GM23338 (cell line): Measurements from ENCODE around the gene ZNF782. TPM values are rescaled to one million over a fixed set of nuclear protein-coding genes. Genes with fewer than 3 reads are reported as not detected.

Experiments
- ATAC-seq: fragments of 200-7000 bp; cut with Tn5 transposase; 3 replicates; pipeline ENCODE4 v1.9.1; 2020
- DNase-seq: peaks from one replicate; pipeline ENCODE4 v3.0.0-alpha.2; 2015; ENCODE audit warnings: low spot score
- H2AFZ ChIP-seq: fragments of 200-600 bp; sonication (generic); 2 replicates; pipeline ENCODE4 v1.8.0; 2016; ENCODE audit warnings: antibody characterized with exemption, mild to moderate bottlenecking, moderate library complexity
- H3F3A ChIP-seq: fragments of 200-600 bp; sonication (generic); replicated peaks from 2 replicates; pipeline ENCODE4 v1.8.0; 2017; ENCODE audit warnings: antibody characterized with exemption, mixed run types, low read depth
- H3K27ac ChIP-seq: fragments of 200-600 bp; sonication (generic); 2 replicates; pipeline ENCODE4 v1.6.1; 2016; ENCODE audit warnings: low read depth
- H3K27me3 ChIP-seq: fragments of 200-600 bp; sonication (generic); 2 replicates; pipeline ENCODE4 v1.8.0; 2016; ENCODE audit warnings: mild to moderate bottlenecking, mixed run types, moderate library complexity; ENCODE audit not compliant: insufficient read depth
- H3K36me3 ChIP-seq: fragments of 200-600 bp; sonication (generic); 2 replicates; pipeline ENCODE4 v1.8.0; 2016; ENCODE audit warnings: mild to moderate bottlenecking; ENCODE audit not compliant: insufficient read depth
- H3K4me1 ChIP-seq: fragments of 200-600 bp; sonication (generic); 2 replicates; pipeline ENCODE4 v1.8.0; 2016; ENCODE audit warnings: mild to moderate bottlenecking, moderate library complexity; ENCODE audit not compliant: insufficient read depth
- H3K4me2 ChIP-seq: fragments of 200-600 bp; sonication (generic); 2 replicates; pipeline ENCODE4 v1.7.1; 2017; ENCODE audit warnings: mixed run types
- H3K4me3 ChIP-seq: fragments of 200-600 bp; sonication (generic); 2 replicates; pipeline ENCODE4 v1.6.1; 2016; ENCODE audit warnings: mixed run types
- H3K79me2 ChIP-seq: fragments of 200-600 bp; sonication (generic); replicated peaks from 2 replicates; pipeline ENCODE4 v1.8.0; 2017; ENCODE audit warnings: mild to moderate bottlenecking; ENCODE audit not compliant: insufficient read depth
- H3K9me2 ChIP-seq: fragments of 200-600 bp; sonication (generic); 2 replicates; pipeline ENCODE4 v1.8.0; 2017; ENCODE audit not compliant: insufficient read depth
- H4K20me1 ChIP-seq: fragments of 200-600 bp; sonication (generic); replicated peaks from 2 replicates; pipeline ENCODE4 v1.8.0; 2017; ENCODE audit warnings: mild to moderate bottlenecking; ENCODE audit not compliant: insufficient read depth
- H3K27ac Mint-ChIP-seq: 2 replicates; pipeline ENCODE4 v1.8.0; 2020; ENCODE audit warnings: inconsistent platforms, mild to moderate bottlenecking, moderate library complexity, mixed read lengths
- H3K27me3 Mint-ChIP-seq: 3 replicates; pipeline ENCODE4 v1.8.0; 2022; ENCODE audit warnings: low read depth, mild to moderate bottlenecking, moderate library complexity, mixed read lengths, inconsistent platforms; ENCODE audit not compliant: insufficient read depth, poor library complexity
- H3K36me3 Mint-ChIP-seq: 3 replicates; pipeline ENCODE4 v1.8.0; 2021; ENCODE audit warnings: low read depth, mild to moderate bottlenecking, inconsistent platforms, moderate library complexity, mixed read lengths
- H3K4me1 Mint-ChIP-seq: 3 replicates; pipeline ENCODE4 v1.8.0; 2020; ENCODE audit warnings: mild to moderate bottlenecking, inconsistent platforms, mixed read lengths
- H3K4me3 Mint-ChIP-seq: 3 replicates; pipeline ENCODE4 v1.8.0; 2021; ENCODE audit warnings: moderate library complexity, mild to moderate bottlenecking, inconsistent platforms, mixed read lengths
- H3K9me3 Mint-ChIP-seq: 3 replicates; pipeline ENCODE4 v1.8.0; 2020; ENCODE audit warnings: moderate library complexity, mild to moderate bottlenecking, inconsistent platforms, mixed read lengths
- EZH2 ChIP-seq: fragments of 200-600 bp; sonication (generic); IDR thresholded peaks from one replicate; pipeline ENCODE4 v1.8.0; 2017; ENCODE audit warnings: antibody characterized with exemption, mild to moderate bottlenecking, low read depth; ENCODE audit not compliant: unreplicated experiment
- EZH2phosphoT487 ChIP-seq: fragments of 200-600 bp; sonication (generic); IDR thresholded peaks from one replicate; pipeline ENCODE4 v1.8.1; 2018; ENCODE audit warnings: antibody characterized with exemption; ENCODE audit not compliant: unreplicated experiment
- JUNB ChIP-seq: IDR thresholded peaks from one replicate; pipeline ENCODE4 v1.6.1; 2016; ENCODE audit warnings: antibody characterized with exemption; ENCODE audit not compliant: unreplicated experiment
- NANOG ChIP-seq: IDR thresholded peaks from 2 replicates; pipeline ENCODE4 v1.6.1; 2016; ENCODE audit warnings: antibody characterized with exemption, borderline replicate concordance
- STAT1 ChIP-seq: IDR thresholded peaks from one replicate; pipeline ENCODE4 v1.6.1; 2016; ENCODE audit warnings: antibody characterized with exemption; ENCODE audit not compliant: unreplicated experiment
- ZNF114 ChIP-seq: fragments of 250-450 bp; sonication (Bioruptor Pico); IDR thresholded peaks from 2 replicates; pipeline ENCODE4 v1.5.0; 2020; ENCODE audit warnings: mild to moderate bottlenecking, moderate library complexity
- ZNF331 ChIP-seq: fragments of 250-450 bp; sonication (Bioruptor Pico); IDR thresholded peaks from 2 replicates; pipeline ENCODE4 v1.5.0; 2020; ENCODE audit warnings: low read depth, mild to moderate bottlenecking, moderate library complexity
- polyA plus RNA-seq: library from polyadenylated mRNA; unstranded; fragments of >200 nt; fragmentation: Nextera tagmentation; extraction: Ambion mirVana; gene quantifications from 2 replicates; pipeline ENCODE4 v1.2.1, GENCODE V29; 2016
- total RNA-seq: library from RNA; depleted of rRNA; stranded (reverse); fragments of >200 nt; shearing (Covaris generic); gene quantifications from 2 replicates; pipeline ENCODE4 v1.2.3, GENCODE V29; 2014
- TF ChIP-seq, protein P1 (sequence below): fragments of 250-450 bp; sonication (Bioruptor Pico); IDR thresholded peaks from 2 replicates; pipeline ENCODE4 v1.5.0; 2020; ENCODE audit warnings: mild to moderate bottlenecking, moderate library complexity
- TF ChIP-seq, protein P2 (sequence below): IDR thresholded peaks from 2 replicates; pipeline ENCODE4 v1.6.1; 2016; ENCODE audit warnings: antibody characterized with exemption
- TF ChIP-seq, protein P3 (sequence below): IDR thresholded peaks from one replicate; pipeline ENCODE4 v1.6.1; 2018; ENCODE audit warnings: antibody characterized with exemption; ENCODE audit not compliant: unreplicated experiment

ZNF782 gene
- total and polyA plus RNA-seq, 2 experiments from 2014 or later, result 2.1 to 5.0 TPM

DNA sequence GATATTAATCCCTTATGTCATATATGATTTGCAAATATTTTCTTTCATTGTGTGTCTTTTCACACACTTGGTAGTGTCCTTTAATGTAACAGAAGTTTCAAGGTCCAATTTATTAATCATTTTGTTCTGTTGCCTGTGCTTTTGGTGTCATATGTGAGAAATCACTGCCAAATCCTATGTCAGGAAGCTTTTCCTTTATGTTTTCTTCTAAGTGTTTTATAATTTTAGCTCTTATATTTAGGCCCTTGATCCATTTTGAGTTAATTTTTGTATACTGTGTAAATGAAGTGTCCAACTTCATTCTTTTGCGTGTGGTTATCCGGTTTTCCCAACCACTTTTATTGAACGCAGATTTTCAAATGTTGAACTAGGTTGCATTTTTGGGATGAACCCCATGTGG lies 70.3 kb downstream of the ZNF782 start:
- H3K36me3 Mint-ChIP-seq, result no peaks in the 10 kb centered on the region; the same call in 2 of the 3 replicates
- Histone ChIP-seq H3K4me1 (peaks cover 13% of the 10 kb centered on the region), H3K27me3 (no peaks in the 10 kb centered on the region), H4K20me1 (no peaks in the 10 kb centered on the region), H3K36me3 (no peaks in the 10 kb centered on the region; the same call in 1 of the 2 replicates), H2AFZ (no peak overlapping the region), H3F3A (no peaks in the 10 kb centered on the region), H3K4me3 (no peak overlapping the region), H3K4me2 (no peak overlapping the region), H3K9me2 (no peaks in the 10 kb centered on the region; the same call in 1 of the 2 replicates), H3K27ac (no peak overlapping the region), H3K79me2 (no peaks in the 10 kb centered on the region; the same call in 1 of the 2 replicates)
- peaks cover 10% of the 10 kb centered on the region for H3K4me1 Mint-ChIP-seq
- ATAC-seq, result no peak
- H3K27ac Mint-ChIP-seq, result no peak overlapping the region
- peaks cover 2% of the 10 kb centered on the region for H3K27me3 Mint-ChIP-seq
- peaks cover 9% of the 10 kb centered on the region; the same call in 2 of the 3 replicates for H3K9me3 Mint-ChIP-seq
- DNase-seq, result no peak
- no peak overlapping the region for H3K4me3 Mint-ChIP-seq
- TF ChIP-seq EZH2 (no peak), ZNF114 (CRISPR knock-in tag) (no peak), EZH2phosphoT487 (no peak), NANOG (no peak), ZNF331 (CRISPR knock-in tag) (no peak), STAT1 (no peak), JUNB (no peak)
- TF ChIP-seq, protein P1, sequence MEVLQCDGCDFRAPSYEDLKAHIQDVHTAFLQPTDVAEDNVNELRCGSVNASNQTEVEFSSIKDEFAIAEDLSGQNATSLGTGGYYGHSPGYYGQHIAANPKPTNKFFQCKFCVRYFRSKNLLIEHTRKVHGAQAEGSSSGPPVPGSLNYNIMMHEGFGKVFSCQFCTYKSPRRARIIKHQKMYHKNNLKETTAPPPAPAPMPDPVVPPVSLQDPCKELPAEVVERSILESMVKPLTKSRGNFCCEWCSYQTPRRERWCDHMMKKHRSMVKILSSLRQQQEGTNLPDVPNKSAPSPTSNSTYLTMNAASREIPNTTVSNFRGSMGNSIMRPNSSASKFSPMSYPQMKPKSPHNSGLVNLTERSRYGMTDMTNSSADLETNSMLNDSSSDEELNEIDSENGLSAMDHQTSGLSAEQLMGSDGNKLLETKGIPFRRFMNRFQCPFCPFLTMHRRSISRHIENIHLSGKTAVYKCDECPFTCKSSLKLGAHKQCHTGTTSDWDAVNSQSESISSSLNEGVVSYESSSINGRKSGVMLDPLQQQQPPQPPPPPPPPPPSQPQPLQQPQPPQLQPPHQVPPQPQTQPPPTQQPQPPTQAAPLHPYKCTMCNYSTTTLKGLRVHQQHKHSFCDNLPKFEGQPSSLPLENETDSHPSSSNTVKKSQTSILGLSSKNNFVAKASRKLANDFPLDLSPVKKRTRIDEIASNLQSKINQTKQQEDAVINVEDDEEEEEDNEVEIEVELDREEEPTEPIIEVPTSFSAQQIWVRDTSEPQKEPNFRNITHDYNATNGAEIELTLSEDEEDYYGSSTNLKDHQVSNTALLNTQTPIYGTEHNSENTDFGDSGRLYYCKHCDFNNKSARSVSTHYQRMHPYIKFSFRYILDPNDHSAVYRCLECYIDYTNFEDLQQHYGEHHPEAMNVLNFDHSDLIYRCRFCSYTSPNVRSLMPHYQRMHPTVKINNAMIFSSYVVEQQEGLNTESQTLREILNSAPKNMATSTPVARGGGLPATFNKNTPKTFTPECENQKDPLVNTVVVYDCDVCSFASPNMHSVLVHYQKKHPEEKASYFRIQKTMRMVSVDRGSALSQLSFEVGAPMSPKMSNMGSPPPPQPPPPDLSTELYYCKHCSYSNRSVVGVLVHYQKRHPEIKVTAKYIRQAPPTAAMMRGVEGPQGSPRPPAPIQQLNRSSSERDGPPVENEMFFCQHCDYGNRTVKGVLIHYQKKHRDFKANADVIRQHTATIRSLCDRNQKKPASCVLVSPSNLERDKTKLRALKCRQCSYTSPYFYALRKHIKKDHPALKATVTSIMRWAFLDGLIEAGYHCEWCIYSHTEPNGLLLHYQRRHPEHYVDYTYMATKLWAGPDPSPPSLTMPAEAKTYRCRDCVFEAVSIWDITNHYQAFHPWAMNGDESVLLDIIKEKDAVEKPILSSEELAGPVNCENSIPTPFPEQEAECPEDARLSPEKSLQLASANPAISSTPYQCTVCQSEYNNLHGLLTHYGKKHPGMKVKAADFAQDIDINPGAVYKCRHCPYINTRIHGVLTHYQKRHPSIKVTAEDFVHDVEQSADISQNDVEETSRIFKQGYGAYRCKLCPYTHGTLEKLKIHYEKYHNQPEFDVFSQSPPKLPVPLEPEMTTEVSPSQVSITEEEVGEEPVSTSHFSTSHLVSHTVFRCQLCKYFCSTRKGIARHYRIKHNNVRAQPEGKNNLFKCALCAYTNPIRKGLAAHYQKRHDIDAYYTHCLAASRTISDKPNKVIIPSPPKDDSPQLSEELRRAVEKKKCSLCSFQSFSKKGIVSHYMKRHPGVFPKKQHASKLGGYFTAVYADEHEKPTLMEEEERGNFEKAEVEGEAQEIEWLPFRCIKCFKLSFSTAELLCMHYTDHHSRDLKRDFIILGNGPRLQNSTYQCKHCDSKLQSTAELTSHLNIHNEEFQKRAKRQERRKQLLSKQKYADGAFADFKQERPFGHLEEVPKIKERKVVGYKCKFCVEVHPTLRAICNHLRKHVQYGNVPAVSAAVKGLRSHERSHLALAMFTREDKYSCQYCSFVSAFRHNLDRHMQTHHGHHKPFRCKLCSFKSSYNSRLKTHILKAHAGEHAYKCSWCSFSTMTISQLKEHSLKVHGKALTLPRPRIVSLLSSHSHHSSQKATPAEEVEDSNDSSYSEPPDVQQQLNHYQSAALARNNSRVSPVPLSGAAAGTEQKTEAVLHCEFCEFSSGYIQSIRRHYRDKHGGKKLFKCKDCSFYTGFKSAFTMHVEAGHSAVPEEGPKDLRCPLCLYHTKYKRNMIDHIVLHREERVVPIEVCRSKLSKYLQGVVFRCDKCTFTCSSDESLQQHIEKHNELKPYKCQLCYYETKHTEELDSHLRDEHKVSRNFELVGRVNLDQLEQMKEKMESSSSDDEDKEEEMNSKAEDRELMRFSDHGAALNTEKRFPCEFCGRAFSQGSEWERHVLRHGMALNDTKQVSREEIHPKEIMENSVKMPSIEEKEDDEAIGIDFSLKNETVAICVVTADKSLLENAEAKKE, result no peak
- TF ChIP-seq, protein P2, sequence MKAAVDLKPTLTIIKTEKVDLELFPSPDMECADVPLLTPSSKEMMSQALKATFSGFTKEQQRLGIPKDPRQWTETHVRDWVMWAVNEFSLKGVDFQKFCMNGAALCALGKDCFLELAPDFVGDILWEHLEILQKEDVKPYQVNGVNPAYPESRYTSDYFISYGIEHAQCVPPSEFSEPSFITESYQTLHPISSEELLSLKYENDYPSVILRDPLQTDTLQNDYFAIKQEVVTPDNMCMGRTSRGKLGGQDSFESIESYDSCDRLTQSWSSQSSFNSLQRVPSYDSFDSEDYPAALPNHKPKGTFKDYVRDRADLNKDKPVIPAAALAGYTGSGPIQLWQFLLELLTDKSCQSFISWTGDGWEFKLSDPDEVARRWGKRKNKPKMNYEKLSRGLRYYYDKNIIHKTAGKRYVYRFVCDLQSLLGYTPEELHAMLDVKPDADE, result no peak
- TF ChIP-seq, protein P3, sequence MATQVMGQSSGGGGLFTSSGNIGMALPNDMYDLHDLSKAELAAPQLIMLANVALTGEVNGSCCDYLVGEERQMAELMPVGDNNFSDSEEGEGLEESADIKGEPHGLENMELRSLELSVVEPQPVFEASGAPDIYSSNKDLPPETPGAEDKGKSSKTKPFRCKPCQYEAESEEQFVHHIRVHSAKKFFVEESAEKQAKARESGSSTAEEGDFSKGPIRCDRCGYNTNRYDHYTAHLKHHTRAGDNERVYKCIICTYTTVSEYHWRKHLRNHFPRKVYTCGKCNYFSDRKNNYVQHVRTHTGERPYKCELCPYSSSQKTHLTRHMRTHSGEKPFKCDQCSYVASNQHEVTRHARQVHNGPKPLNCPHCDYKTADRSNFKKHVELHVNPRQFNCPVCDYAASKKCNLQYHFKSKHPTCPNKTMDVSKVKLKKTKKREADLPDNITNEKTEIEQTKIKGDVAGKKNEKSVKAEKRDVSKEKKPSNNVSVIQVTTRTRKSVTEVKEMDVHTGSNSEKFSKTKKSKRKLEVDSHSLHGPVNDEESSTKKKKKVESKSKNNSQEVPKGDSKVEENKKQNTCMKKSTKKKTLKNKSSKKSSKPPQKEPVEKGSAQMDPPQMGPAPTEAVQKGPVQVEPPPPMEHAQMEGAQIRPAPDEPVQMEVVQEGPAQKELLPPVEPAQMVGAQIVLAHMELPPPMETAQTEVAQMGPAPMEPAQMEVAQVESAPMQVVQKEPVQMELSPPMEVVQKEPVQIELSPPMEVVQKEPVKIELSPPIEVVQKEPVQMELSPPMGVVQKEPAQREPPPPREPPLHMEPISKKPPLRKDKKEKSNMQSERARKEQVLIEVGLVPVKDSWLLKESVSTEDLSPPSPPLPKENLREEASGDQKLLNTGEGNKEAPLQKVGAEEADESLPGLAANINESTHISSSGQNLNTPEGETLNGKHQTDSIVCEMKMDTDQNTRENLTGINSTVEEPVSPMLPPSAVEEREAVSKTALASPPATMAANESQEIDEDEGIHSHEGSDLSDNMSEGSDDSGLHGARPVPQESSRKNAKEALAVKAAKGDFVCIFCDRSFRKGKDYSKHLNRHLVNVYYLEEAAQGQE, result no peak
